CD4-positive, alpha-beta T cell treated with Interleukin-6 at 100 ng/mL for 8 hours (primary cell): Measurements from ENCODE around the gene CHAF1A.

Experiments
- DNase-seq: peaks from one replicate; pipeline ENCODE4 v3.0.0-alpha.2; 2020; ENCODE audit warnings: mixed read lengths, low spot score

Gene CHAF1A, protein sequence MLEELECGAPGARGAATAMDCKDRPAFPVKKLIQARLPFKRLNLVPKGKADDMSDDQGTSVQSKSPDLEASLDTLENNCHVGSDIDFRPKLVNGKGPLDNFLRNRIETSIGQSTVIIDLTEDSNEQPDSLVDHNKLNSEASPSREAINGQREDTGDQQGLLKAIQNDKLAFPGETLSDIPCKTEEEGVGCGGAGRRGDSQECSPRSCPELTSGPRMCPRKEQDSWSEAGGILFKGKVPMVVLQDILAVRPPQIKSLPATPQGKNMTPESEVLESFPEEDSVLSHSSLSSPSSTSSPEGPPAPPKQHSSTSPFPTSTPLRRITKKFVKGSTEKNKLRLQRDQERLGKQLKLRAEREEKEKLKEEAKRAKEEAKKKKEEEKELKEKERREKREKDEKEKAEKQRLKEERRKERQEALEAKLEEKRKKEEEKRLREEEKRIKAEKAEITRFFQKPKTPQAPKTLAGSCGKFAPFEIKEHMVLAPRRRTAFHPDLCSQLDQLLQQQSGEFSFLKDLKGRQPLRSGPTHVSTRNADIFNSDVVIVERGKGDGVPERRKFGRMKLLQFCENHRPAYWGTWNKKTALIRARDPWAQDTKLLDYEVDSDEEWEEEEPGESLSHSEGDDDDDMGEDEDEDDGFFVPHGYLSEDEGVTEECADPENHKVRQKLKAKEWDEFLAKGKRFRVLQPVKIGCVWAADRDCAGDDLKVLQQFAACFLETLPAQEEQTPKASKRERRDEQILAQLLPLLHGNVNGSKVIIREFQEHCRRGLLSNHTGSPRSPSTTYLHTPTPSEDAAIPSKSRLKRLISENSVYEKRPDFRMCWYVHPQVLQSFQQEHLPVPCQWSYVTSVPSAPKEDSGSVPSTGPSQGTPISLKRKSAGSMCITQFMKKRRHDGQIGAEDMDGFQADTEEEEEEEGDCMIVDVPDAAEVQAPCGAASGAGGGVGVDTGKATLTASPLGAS

GRCh38 chr19:4402171-4403004 lies at the start of gene CHAF1A:
CHAF1A (plus strand) TSS chr19:4402640; CDS start chr19:4402763, 123 bp downstream.
- peak; percentile 99 for DNase-seq

GRCh38 chr19:4352701-4353121 lies 49.7 kb upstream of the CHAF1A start:
- peak; percentile 61 for DNase-seq

DNA sequence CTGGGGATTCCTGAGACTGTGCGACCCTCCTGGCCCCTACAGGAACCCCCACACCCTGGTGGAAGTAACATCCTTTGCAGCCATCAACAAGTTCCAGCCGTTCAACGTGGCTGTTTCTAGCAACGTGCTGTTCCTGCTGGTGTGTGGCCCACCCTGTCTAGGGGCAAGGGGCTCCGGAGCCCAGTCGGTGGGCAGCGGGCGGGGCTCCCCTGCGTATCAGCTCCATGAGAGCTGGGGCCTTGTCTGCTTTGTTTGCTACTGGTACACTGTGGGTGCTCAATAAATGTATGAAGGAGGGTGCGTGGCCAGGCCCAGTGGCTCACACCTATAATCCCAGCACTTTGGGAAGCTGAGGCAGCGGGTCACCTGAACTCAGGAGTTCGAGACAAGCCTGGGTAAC lies 48.2 kb upstream of the CHAF1A start:
- no peak for DNase-seq

DNA sequence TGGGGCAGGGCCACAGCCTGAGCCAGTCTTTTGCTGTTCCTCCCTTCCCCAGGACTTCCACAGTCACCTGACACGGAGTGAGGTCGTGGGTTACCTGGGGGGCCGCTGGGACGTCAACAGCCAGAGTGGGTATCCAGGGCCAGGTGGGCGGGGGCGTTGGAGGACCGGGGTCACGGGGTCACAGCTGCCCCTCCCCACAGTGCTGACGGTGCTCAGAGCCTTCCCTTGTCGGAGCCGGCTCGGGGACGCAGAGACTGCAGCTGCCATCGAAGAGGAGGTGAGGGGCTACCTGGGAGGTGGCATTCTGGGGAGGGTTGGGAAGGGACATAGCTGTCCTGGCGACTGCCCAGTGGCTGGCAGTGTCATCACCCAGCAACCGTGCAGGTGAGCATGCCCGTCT lies 47.5 kb upstream of the CHAF1A start:
- DNase-seq = no peak

- DNase-seq = no peak
Observed at GRCh38 chr19:4357095-4357797, 45.2 kb upstream of the CHAF1A start.

- DNase-seq = no peak
Observed at GRCh38 chr19:4357921-4358326, 44.5 kb upstream of the CHAF1A start.

DNA sequence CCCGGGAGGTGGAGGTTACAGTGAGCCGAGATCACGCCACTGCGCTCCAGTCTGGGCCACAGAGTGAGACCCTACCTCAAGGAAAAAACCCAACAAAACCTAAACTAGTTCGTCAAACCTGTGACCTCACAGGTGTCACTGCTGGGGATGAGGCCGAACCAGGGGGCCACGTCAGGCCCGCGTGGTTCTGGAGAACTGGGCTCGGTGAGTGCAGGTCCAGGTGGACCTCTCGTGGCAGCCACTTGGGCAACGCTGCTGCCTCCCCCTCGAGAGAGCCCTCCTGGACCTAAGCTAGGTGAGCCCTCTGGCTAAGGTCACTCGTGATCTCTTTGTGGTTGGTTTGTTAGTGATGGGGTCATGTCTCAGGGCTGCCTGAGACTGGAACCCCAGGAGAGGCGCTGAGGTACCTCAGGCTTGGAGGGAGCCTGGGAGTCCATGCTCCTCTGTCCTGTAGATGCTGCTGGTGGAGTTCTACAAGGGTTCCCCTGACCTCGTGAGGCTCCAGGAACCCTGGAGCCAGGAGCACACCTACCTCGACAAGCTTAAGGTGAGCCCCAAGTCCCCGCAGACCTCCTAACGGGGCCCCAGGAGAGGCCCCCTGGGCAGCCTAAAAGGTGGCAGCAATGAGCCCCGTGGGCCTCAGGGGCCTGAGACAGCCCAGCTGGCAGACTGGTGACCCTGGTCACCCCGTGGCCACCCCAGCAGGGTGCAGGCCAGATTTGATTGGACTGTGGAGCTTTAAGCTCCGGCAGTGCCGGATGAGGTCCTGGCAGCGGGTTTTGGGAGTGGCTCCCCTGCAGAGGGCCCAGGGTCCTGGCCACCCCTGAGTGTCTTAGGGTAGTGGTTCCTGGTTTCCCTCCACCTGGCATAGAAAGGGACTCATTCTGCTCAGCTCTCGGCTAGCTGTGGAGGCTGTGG lies 43.5 kb upstream of the CHAF1A start:
- no peak for DNase-seq

GRCh38 chr19:4359627-4360000 lies 42.8 kb upstream of the CHAF1A start:
- no peak for DNase-seq

GRCh38 chr19:4360081-4360569 lies 42.3 kb upstream of the CHAF1A start:
- no peak for DNase-seq

- DNase-seq = no peak
Observed at GRCh38 chr19:4360641-4361151, 41.7 kb upstream of the CHAF1A start.

GRCh38 chr19:4361152-4362046 lies 41.0 kb upstream of the CHAF1A start:
- no peak for DNase-seq

DNA sequence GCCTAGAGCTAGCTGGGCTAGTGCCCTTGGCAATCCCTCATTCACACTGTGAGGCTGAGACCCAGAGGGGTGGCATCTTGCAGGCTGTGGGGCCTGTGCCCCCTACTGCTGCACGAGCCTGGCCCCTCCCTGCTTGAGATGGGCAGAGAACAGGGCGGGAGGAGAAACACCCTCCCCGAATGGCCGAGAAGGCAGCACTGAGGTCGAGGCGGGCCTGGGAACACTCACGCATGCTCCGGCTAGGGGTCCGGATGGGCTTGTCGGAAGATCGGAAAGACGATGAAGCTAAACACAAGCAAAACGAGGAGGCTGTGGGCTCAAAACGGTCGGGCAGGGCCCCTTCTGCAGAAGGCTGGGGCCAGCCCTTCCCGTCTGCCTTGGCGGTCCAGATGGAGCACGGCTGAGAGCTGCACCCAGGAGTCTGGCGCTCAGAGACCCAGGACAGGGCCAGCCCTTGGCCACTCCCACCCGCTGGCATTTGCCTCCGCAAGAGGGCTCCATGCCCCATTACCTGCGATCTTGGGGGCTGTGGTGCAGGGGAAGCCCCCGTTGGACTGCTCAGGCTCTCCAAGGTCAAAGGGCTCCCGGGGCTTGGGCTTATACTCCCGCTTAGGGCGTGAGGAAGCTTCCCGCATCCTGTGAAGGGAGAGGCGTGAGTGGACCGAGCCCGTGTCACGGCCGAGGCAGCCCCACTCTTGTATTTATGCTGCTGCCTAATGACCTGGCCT lies 40.2 kb upstream of the CHAF1A start:
- DNase-seq = no peak

- no peak for DNase-seq
Observed at GRCh38 chr19:4362831-4363545, 39.5 kb upstream of the CHAF1A start.

DNA sequence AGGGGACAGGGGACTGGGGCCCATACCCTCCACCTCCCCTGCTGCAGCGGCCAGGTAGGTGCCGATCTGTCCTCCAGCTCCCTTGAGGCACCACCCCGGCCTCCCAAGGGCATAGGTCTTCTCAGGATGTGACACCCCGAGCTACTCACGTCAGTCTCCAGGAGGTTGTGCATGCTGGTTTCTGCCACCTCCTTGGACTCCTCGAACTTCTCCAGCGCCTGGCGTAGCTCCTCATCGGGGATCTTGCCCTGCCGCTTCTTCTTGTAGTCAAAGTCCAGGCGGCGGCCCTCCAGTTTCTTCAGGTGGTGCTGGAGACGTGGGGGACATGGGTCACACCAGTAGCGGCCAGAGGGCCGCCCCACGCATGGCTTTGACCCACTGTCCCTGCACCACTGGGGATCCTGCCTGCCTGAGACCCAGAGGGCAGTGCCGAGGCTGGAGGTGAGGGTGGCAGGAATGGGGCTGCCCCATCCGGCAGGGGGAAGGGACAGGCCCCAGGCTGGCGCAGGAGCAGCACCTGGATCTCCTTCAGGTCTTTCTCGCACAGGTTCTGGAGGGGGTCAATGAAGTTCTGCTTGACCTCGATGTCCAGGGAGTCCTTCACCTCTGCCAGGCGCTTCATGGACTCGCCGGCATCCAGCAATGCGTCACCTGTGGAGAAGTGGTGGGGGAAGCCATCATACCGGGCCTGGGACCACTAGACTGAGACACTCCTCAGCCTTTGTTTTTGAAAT lies 38.7 kb upstream of the CHAF1A start:
- no peak for DNase-seq

GRCh38 chr19:4365341-4365740 lies 37.1 kb upstream of the CHAF1A start:
- no peak for DNase-seq

DNA sequence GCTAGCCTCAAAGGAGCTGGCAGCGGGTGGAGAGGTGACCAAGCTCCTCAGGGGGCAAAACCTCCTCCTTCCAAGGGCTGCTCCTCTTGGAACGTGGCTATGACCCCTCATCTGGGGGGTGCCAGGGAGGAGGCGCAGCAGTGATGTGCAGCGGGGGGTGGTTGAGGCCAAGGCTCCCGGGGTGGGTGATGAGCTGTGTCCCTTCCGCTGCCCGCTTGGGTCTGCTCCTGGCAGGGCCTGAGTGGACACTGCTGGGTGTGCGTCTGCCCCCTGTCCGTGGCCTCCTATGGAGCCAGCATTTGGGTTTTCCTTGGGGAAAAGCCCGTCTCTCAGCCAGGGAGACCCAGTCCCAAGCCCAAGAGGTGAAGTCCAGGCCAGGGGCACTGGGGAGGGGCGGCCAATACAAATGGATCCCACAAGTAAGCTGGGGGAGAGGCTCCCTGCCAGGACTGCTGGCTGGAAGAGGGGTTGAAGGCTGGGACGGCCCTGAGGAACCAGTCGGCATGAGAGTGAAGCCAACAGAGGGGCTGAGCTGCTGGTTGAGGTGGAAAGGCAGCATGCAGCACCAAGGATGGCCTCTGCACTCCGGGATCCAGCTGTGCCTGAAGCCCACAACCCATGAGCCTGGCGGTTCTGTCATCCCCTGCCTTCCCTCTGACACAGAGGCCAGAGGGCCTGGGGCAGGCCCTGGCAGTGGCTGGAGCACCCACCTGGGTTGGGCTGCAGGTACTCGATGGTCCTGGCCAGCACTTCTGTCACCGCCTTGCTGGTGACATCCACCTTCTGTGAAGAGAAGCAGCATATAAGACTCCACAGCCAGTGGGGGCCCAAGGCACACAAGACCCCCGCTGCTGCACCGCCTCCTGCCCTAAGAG lies 36.4 kb upstream of the CHAF1A start:
- DNase-seq = no peak
